HG03442 (cell line): ENCODE data around the gene ZFYVE9.
"Not testable (repeated sequence)": the region's sequence is repeated elsewhere in the genome, so short reads cannot be mapped to it uniquely, and the experiment has no call there.

Experiments
- ATAC-seq: cut with Tn5 transposase; IDR thresholded peaks from one replicate; pipeline ENCODE4 v1.9.1; 2021; ENCODE audit warnings: mild to moderate bottlenecking, moderate library complexity; ENCODE audit not compliant: unreplicated experiment

Gene ZFYVE9

DNA sequence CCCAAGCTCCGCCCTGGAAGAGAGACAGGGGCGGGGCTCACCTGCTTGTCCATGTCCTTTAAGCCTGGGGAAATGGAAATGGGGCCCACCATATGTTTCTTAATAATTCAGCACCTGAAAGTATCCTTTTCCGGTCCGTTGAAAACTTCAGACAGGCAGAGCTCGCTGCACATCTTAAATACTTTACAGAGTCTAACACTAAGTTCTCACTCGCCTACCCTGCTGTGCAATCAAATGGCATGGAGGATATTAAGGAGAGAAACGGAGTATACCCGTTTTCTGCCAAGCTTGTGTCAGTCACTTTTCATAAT is 224.6 kb downstream of the ZFYVE9 start:
- ATAC-seq, result no peak

DNA sequence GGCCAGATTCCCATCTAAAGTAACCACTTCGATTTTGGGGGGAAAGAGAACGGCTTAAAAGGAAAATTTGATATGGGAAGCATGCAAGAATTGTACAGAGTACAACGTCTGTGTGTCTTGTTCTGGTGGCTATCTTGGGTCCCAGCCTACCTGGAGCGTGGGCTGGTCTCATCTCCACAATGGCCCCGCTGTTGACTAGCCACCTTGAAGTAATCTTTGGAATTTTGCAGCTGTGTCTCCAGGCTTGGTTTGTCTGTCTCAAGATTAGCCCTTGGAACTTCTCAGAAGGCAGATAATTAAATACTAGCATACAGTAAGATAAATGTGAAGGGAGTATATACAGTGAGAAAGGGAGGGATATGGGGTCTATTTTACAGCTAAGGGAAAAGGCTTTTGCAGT is 225.4 kb downstream of the ZFYVE9 start:
- ATAC-seq, result no peak

DNA sequence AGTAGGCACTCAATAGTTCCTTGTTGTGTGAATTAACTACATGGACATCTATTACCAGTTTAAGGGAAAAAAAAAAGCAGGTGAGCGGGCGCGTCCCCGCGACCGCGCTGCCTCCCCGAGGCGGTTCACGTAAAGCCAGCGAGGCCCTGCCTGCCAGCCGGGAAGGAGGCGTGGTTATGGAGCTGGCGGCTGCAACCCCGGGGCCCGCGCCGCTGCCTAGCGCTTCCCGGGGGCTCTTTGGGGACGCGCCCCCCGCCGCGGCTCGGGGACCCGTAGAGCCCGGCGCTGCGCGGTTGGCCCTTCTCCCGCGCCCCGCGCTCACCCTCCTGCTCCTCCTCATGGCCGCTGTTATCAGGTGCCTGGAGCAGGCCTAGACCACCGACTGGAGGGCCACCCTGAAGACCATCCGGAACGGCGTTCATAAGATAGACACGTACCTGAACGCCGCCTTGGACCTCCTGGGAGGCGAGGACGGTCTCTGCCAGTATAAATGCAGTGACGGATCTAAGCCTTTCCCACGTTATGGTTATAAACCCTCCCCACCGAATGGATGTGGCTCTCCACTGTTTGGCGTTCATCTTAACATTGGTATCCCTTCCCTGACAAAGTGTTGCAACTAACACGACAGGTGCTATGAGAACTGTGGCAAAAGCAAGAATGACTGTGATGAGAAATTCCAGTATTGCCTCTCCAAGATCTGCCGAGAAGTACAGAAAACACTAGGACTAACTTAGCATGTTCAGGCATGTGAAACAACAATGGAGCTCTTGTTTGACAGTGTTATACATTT is 226.7 kb downstream of the ZFYVE9 start:
- no peak for ATAC-seq

DNA sequence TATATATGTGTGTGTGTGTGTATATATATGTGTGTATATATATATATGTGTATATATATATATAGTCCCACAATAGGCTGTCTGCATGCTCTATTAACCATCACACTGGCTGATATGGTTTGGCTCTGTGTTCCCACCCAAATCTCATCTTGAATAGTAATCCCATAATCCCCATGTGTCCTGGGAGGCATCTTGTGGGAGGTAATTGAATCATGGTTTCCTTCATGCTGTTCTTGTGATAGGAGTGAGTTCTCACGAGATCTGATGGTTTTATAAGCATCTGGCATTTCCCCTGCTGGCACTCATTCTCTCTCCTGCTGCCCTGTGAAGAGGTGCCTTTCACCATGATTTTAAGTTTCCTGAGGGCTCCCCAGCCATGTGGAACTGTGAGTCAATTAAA is 228.0 kb downstream of the ZFYVE9 start:
- not testable (repeated sequence) for ATAC-seq

DNA sequence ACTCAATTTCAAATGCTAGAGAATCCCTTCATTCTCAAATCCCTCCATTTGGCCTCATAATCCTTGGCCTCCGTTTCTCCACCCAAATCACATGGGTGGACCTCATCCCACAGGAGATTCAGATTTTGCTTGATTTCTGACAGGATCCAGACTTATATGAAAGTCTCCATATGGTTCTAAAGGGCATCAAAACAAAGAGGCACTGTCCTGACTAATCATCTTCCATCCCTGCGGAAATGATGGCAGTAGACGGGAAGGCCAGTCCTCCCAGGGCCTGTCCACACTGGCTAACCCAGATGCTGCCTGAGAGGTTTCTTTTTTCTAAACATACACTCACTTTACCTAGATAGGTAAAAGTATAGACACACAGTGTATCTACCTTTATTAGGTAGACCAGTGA is 243.5 kb downstream of the ZFYVE9 start:
- no peak for ATAC-seq

DNA sequence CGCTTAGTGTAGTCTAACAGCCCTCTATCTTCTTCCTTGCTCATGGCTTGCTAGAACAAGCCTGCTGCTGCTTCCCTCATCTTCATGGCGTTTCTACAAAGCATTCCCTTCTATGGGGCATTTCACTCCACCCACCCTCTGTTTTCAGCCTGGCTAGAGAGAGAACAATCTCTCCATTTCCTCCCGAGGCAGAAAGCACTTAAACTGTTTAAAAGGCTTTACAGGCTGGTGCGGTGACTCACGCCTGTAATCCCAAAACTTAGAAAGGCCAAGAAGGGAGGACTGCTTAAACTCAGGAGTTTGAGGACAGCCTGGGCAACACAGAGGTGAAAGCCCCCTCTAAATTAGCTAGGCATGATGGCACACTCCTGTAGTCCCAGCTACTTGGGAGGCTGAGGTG is 244.6 kb downstream of the ZFYVE9 start:
- ATAC-seq, result no peak

DNA sequence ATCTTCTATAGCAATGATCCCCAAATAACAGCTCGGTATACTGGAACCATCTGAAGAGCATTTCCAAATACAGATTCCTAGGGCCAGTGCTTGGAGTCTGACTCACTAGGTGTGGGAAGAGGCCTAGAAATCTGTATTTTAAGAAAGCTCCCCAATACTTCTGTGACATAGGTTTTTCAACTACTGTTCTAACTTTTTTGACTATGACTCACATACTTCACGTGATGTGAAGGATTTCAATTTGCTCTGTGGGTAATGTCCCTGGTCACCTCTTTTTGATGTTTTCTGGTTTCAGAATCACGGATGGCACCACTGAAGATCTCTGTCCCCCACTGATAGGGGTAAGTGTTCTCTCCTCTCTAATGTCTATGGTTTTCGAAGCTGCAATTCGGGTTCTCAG is 251.3 kb downstream of the ZFYVE9 start:
- no peak for ATAC-seq
